GM19328 (cell line): ENCODE measurements around the gene NAA50.
A peak's percentile ranks its signal among the peaks of the same experiment; 100 is the strongest.

Experiments
- ATAC-seq: cut with Tn5 transposase; IDR thresholded peaks from one replicate; pipeline ENCODE4 v1.9.1; 2021; ENCODE audit warnings: mild to moderate bottlenecking, moderate library complexity; ENCODE audit not compliant: unreplicated experiment

Gene NAA50

DNA sequence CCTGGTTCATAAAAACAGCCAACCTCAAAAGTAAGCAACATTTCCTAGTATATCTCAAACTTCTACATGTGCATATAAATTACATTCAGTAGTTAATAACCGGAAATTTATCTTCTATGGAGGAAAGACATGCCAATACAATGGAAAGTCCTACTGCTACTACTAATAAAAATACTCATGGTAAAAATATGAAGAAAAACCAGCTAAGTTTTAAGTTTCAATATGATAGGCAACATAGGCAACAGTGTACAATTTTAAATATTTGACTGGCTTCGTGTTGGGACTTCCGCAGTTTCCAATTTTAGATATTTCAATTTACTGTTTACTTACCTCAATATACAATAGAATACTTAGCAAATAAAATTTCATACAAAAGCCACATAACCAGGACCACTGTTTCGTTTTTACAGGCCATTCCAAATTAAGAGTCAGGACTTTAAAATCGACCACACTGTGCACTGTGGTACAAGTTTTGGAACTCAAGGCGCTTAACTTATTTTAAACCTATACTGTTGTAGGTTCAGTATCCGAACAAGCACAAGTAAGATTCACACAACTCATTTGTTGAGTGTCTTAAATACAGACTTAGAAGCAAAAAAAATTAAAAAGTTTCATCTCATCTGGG lies 2.9 kb downstream of the NAA50 start:
- ATAC-seq = no peak

DNA sequence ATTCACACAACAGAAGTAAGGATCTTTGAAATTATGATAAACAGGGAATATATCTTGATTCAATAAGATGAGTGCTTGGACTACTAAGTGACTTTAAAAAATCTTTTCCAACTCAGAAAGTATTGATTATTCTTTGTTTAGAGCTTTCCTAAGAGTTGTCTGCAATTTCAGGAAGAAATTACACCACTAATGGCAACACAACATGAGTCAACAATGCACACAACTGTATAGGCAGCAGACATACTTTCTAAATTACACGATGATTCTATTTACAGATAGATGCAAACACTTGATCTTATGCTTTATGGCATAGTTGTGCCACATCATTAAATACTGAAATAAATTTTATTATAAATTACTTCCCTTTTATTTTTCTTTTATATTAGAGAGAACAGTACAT lies 4.4 kb downstream of the NAA50 start:
- no peak for ATAC-seq

DNA sequence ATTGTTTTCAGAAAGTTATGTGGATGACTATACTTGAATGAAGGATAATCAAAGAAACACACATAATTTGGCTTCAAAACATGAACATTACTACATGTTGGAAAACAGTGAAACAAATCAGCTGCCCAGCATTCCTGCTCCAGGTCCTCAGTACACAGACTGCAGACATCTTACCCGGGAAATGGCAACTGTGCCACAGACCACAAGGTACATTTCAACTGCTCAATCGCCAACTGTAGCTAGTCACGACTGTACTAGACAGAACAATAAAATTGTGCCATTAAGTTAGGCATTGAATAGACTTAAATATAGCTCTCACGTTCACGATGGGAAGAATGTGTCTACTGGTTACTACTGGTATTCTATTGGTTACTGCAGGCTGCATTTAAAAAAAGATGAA lies 5.0 kb downstream of the NAA50 start:
- ATAC-seq = no peak

DNA sequence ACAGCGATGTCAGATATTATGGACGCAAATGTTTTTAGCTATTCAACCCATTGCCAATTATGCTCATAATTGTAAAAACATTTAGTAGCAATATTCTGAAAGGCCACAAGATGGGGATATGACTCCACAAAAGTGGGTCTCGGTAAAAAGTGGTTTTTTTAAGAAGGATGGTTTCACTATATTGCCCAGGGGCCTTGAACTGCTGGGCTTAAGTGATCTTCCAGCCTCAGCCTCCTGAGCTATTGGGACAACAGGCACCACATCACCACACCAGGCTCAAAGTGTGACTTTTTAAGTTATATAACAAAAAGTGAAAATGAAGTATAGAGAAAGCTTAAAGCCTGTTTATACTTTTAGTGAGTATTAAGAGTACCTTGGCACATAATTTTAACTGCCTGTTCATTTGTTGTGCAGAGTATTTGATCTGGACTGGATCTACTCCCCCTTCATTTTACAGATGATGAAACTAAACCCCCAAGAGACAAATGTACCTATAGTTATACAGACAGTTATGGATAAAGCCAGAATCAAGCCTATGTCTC lies 9.4 kb downstream of the NAA50 start:
- ATAC-seq = no peak

DNA sequence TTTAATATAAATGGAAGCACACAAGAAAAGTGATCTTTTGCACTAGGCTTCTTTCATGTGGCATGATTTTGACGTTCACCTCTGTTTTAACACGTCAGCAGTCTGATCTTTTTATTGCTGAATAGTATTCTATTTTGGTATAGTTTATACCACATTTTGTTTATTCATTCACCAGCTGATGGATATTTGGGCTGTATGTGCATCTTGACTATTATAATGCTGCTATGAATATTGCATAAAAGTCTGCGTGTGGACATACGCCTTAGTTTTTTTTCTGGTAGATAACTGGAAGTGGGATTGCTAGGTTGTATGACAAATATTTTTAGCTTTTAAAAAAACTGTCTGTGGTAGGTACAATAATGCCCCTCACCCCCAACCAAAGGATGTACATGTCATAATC lies 14.4 kb downstream of the NAA50 start:
- no peak for ATAC-seq

DNA sequence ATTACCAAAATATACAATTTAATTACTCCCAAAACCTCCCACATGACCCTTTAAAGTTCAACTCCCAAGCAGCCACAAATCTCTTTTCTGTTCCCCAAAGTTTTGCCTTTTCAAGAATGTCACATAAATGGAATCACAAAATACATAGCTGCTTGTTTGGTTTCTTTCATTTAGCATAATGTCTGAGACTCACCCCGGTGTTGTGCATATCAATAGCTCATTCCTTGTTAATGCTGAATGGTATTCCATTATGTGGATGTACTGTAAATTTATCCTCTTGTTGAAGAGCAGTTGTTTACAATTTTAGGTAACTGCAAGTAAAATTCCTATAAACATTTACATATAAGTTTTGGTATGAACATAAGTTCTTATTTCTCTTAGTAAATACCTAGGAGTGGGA lies 15.5 kb downstream of the NAA50 start:
- no peak for ATAC-seq

DNA sequence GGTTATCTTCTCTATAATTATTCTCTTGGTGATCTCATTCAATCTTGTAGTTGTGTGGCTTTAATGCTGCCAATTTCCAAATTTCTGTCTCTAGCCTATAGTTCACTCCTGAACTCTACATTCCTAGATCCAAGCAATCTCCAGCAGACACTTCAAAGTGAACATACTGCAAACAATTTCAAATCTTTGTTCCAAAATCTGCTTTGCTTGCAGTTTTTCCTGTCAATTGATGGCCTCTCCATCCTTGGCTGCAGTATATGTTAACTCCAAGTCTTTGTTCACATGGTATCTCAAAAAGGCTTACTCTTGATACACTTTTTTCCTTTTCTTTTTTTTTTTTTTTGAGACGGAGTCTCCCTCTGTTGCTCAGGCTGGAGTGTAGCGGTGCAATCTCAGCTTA lies 17.4 kb downstream of the NAA50 start:
- ATAC-seq = no peak

DNA sequence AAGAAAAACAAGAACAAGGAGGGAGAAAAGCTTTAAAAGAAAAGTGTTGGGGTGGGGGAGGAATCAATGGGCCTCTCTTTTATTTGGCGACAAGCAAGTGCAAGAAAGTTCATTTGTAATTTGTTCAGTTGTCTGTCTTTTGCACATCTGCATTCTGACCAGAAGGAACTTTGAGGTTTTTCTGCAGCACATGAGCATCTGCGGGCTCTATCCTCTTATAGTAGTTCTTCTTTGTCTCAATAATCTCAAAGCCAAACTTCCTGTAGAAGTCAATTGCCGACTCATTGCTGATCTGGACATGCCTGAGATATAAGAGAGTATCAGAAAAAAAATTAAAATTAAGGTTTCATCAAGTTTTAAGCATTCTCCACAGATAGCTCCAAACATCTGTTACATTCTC lies 24.4 kb downstream of the NAA50 start:
- ATAC-seq = no peak

DNA sequence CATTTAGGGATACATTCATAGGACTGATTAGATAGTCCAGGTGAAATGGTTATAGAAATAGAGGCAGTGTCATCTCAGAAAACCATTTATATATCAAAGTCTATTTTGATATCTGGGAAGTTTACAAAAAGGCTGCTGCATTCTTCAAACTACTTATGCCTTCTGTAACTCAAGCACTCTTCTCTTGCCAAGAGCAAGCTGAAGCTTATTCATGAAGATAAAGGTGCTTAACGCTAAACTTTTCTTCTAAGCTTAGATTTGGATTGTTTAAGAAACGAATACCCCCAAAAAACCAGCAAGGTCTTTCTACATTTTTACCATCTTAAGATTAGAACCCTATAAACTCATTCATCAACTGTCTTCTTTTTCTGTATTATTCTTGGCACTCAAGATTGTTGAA lies 26.3 kb downstream of the NAA50 start:
- ATAC-seq = no peak

DNA sequence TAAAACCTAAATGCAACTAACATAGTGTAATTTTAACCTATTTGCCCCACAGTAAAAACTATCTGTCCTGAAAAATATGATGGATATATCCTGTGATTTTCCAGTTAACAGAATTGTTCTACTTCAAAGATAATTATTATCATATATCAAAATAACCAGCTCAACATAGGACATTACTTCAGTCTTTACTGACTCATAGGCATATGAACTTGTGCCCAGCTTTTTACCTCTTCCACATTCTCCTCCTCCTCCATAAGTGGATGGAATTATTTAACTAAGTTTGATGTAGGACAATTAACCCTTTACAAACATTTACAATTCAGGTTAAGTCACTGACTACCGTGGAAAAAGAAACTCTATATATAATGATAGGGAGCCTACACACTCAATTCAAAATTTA lies 26.8 kb downstream of the NAA50 start:
- no peak for ATAC-seq

DNA sequence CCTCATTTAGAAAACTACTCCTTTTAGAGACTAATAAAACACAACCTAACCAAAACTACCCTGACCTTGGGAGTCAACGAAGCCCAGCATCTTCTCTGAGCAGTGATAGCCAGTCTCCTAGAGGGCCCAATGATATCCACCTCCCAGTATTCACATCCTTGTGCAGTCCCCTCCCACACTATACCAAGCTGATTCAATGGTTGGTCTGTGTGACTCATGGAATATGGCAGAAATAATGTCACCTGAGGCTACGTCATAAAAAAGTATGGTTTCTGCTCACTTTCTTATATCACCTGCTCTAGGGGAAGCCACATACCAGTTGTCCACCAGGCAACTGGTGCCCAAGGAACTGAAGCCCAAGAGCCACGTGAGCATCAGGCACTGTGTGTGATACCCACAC lies 28.2 kb downstream of the NAA50 start:
- ATAC-seq = no peak

DNA sequence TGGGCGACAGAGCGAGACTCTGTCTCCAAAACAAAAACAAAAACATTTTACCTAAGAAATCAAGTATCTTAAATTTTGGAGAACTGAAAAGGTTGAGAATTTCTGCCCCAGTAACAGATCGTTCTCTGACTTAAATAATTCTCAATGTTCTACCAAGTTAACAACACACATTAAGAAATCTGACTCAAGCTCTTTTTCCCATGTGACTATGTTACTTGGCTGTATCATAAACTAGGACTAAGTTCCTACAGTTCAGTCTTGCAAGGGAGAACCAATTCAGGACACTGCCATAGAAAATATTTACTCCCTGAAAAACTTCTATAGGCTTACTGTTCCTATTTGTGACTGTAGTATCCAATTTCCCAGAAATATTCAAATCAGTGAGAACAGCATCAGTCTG lies 28.7 kb downstream of the NAA50 start:
- no peak for ATAC-seq

DNA sequence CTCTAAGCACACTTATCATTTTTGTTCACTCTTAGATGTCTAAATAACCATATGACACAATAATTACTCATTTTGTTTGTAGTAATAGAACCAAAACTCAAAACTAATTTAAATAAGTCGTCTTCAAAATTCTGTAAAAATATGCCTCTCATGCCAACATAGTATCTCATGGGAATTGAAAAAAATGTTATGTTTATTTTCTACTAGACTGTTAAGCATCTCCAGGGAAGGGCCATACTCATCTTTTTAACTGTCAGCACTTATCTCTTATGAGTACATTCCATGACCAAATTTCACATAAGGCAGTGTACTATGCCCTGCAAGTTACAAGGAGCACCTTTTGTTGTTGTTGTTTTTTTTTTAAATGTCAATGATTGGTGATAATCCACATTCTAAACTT lies 31.3 kb downstream of the NAA50 start:
- no peak for ATAC-seq

DNA sequence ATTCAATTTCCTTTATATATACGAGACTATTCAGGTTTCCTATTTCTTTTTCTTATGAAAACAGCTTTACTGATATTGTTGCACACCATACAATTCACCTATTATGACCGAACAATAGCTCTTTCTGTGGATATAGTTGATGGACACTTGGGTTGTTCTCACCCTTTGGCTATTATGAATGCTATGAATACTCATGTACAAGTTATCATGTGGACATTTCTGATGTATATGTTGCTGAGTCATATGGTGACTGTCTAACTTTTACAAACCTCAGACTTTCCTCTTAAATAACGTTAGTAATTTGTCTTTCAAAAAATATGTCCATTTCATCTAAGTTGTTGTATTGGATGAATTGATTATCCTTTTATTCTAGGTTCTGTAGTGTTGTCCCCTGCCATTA lies 33.9 kb downstream of the NAA50 start:
- ATAC-seq = no peak

DNA sequence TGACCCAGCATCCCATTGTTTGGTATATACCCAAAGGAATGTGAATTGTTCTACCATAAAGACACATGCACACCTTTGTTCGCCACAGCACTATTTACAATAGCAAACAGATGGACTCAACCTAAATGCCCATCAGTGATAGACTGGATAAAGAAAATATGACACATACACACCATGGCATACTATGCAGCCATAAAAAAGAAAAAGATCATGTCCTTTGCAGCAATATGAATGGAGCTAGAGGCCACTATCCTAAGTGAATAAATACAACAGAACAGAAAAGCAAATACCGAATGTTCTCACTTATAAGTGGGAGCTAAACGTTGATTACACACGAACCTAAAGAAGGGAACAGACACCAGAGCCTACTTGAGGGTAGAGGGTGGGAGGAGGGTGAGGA lies 38.2 kb downstream of the NAA50 start:
- ATAC-seq = no peak

DNA sequence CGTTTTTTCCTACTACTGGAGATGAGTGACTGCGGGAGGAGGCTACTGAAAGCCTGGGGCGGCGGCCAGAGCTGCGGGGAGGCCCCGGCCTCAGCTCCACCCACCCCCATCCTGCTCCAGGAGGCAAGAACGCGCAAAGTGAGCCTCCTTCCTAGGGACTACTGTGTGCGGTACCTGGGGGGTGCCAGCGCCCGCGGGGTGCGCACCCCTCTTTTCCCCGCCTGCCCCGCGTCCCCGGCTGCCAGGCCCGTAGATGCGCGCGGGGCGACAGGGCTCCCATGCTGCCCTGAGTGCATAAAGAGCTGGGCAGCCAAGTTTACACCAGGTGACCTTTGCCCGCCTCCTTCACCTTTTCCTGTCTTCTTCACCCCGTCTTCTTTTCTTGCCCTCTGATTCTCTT lies 47.1 kb downstream of the NAA50 start:
- no peak for ATAC-seq

DNA sequence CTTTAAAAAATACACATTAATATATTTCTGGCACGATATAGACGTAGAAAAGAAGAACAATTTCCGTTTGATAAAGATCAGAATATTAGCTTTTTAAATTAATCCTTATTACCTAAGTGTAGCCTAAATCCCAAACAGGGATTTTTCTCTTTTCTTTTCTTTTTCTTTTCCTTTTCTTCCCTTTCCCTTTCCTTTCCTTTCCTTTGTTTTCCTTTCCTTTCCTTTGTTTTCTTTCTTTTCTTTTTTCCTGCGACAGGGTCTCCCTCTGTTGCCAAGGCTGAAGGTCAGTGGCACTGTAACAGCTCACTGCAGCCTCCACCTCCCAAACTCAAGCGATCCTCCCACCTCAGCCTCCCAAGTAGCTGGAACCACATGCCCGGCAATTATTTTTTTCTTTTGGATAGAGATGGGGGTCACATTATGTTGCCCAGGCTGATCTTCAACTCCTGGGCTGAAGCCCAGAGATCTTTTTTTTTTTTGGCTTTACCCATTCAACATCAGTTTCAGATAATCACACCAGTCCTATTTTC lies 47.8 kb downstream of the NAA50 start:
- ATAC-seq = no peak

DNA sequence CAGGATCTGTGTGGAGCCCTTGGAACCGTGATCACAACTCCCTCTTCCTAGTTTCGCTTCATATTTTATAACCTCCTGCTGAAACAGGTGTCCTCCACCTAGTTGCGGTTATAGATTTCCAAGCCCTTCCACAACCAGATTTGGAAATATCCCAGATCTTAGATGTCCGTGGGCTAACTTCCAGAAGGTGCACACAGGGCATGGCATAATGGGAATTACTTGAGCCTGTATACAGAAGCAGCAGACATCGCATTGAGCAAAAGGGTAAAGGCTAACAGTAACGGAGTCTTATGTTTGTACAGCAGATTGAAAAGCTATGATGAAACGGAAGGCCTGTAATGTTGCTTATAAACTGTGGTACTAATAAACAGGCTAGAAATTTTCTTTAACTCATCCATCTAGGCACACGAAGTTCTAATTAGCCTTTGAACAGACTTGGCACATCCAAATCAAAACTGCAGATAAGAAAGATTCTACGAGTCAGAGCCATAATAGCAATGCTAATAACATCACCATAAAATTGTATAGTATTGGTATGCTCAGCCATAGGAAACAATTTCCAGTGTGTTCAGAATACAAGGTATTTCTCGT lies 48.5 kb downstream of the NAA50 start:
- ATAC-seq = no peak

DNA sequence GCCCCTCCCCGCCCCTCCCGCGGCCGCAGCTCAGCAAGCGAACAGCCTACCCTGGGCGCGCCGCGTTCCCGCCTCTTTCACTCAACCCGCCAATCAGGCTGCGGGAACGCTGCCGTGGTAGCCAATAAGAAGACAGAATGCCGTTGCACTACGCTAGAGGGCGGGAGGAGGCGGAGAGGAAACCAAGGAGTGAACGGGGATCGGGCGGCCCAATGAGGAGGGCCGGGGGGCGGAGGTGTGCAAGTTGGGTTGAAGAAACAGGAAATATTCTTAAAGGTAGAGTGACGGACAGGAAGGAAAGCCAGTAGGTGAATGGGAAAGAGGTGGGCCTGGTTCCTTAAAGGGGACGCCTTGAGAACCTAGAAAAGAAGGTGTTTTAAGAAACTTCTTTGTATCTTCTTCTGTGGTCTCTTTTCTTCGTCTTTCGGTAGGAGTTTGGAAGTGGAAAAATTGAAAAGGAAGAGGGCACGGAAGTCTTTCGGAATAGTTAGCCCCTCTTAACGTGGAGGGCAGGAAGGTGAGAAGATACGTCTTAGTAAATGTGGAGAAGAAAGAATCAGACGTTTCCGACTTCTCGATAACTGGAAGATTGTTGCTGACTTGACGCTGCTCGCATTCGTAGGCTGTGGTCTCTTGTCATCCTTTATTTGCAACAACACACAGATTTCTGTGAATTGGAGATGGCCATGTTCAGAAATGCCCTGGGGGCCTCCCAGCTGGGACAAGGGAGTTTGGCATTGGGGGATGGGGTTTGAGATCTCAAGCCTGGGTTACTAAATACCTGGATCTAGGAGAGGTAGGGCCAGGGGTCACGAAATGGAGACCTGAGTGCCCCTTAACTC lies 49.2 kb downstream of the NAA50 start:
- ATAC-seq = peak; percentile 92

DNA sequence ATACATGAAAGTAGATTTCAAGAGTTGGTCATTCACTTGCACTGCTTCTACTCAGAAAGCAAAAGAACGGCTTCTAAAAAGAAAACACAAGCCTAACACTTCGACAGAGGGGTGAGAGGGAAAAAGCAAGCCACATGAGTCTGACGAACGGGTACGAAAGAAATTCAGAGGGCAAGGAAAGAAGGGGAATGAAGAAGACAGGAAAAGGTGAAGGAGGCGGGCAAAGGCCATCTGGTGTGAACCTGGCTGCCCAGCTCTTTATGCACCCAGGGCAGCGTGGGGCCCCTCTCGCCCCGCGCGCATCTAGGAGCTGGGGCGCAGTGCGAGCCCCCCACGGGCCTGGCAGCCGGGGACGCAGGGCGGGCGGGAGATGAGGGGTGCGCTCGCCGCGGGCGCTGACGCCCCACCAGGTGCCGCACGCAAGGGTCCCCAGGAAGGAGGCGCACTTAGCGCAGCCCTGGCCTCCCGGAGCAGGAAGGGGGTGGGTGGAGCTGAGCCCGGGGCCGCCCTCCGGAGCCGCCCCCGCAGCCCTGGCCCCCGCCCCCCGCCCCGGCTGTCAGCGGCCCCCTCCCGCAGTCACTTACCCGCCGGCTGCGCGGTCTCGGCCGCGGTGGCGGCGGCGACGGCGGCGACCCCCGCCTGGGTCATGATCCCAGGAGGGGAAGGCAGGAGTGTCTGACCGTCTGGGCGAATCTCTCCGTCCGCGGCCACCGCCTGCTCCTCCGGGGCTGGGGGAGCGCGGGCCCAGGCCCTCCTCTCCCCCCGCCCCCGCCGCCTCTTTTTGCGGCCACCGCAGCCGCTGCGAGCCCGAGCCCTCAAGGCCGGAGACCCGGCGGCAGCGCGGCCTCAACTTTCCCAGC lies 50.0 kb downstream of the NAA50 start, which contains the start of gene USF3:
TSS of gene USF3 (minus strand) at position 857 of the 860 bp plus-strand sequence. CDS start 21,764 bp downstream, outside the sequence.
- peak; percentile 59 for ATAC-seq

DNA sequence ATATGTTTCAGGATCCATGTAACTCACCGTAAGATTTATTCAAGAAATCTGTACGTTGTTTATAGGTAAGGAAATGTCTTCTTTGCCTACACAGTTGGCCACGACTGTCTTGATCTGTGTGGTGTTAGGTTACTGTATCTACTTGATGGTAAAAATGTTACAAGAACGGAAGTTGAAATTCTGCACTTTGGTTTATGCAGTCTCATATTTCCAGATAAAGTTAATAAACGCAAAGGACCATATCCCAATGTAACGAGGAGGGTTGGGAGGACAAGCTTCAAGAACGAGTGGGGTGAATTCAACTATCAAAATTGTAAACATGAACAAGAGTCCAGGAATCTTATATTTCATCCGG lies 50.6 kb downstream of the NAA50 start:
- no peak for ATAC-seq
